H1 (cell line): Measurements from ENCODE around the gene TNF. TPM values are rescaled to one million over a fixed set of nuclear protein-coding genes. Genes with fewer than 3 reads are reported as not detected.

Experiments
- CTCF ChIA-PET: fragments of 300-600 bp; sonication (Branson Sonifier 250); formaldehyde crosslinking; loops from one replicate; lab custom pipeline; 2021; ENCODE audit not compliant: partially characterized antibody; lab: Charles Lee
- POLR2A ChIA-PET: fragments of 300-600 bp; sonication (Branson Sonifier 250); formaldehyde crosslinking; loops from one replicate; lab custom pipeline; 2021; ENCODE audit warnings: inconsistent platforms; ENCODE audit not compliant: partially characterized antibody; lab: Charles Lee
- DNase-seq, 2 experiments: peaks; one replicate each; pipeline versions ENCODE4 v3.0.0 to v3.0.0-alpha.2; 2010 to 2022; ENCODE audit warnings: low spot score in 2 of 2, low read depth in 1 of 2, mixed read lengths in 1 of 2
- FAIRE-seq: peaks from 2 replicates; lab custom pipeline; 2011; peaks lifted over from hg19 to GRCh38; lab: Jason Lieb, UNC
- H2AFZ ChIP-seq: 2 replicates; pipeline ENCODE4 v1.8.1; 2012; ENCODE audit warnings: low read length, inconsistent platforms
- H2AK5ac ChIP-seq: 2 replicates; pipeline ENCODE4 v1.6.1; 2013; ENCODE audit warnings: low read depth, low read length
- H2BK120ac ChIP-seq: replicated peaks from 2 replicates; pipeline ENCODE3; 2013; ENCODE audit warnings: low read depth, low read length, inconsistent platforms
- H2BK12ac ChIP-seq: 2 replicates; pipeline ENCODE4 v1.6.1; 2013; ENCODE audit warnings: low read depth, low read length
- H2BK15ac ChIP-seq: 2 replicates; pipeline ENCODE4 v1.6.1; 2013; ENCODE audit warnings: low read length
- H2BK20ac ChIP-seq: 2 replicates; pipeline ENCODE4 v1.6.1; 2013; ENCODE audit warnings: low read length
- H2BK5ac ChIP-seq: 2 replicates; pipeline ENCODE4 v1.6.1; 2013; ENCODE audit warnings: low read depth, low read length
- H3K14ac ChIP-seq: 2 replicates; pipeline ENCODE4 v1.6.1; 2013; ENCODE audit warnings: inconsistent platforms; ENCODE audit not compliant: insufficient read length
- H3K18ac ChIP-seq: 2 replicates; pipeline ENCODE4 v1.6.1; 2013; ENCODE audit warnings: low read length; ENCODE audit errors: extremely low read depth
- H3K23ac ChIP-seq: 2 replicates; pipeline ENCODE4 v1.6.1; 2013; ENCODE audit warnings: inconsistent platforms; ENCODE audit not compliant: insufficient read length
- H3K23me2 ChIP-seq: 2 replicates; pipeline ENCODE4 v1.6.1; 2013; ENCODE audit warnings: low read depth, low read length
- H3K27ac ChIP-seq: 2 replicates; pipeline ENCODE4 v1.6.1; 2011; ENCODE audit warnings: low read depth, low read length, inconsistent platforms
- H3K27me3 ChIP-seq, 4 experiments: replicated peaks in 1 of 4; 1 replicate in 1 of 4; 2 replicates in 3 of 4; pipeline versions ENCODE4 v1.6.1 to v1.8.1; 2011 to 2013; ENCODE audit warnings: low read length in 3 of 4, mild to moderate bottlenecking in 3 of 4, inconsistent platforms in 2 of 4, mixed read lengths in 2 of 4, moderate library complexity in 1 of 4; ENCODE audit not compliant: control insufficient read depth in 3 of 4, insufficient read depth in 3 of 4; ENCODE audit errors: extremely low read depth in 1 of 4
- H3K36me3 ChIP-seq, 4 experiments: 2 replicates each; pipeline versions ENCODE4 v1.6.1 to v1.8.1; 2011 to 2013; ENCODE audit warnings: mild to moderate bottlenecking in 4 of 4, low read length in 3 of 4, moderate library complexity in 2 of 4, control low read depth in 1 of 4, inconsistent platforms in 1 of 4; ENCODE audit not compliant: insufficient read depth in 4 of 4, control insufficient read depth in 2 of 4
- H3K4ac ChIP-seq: replicated peaks from 2 replicates; pipeline ENCODE3; 2013; ENCODE audit warnings: low read length, low read depth, mixed read lengths, inconsistent platforms; ENCODE audit not compliant: insufficient read length
- H3K4me1 ChIP-seq, 4 experiments: replicated peaks in 1 of 4; 1 replicate in 1 of 4; 2 replicates in 3 of 4; pipeline versions ENCODE4 v1.6.1 to v1.8.1; 2011 to 2013; ENCODE audit warnings: low read length in 3 of 4, inconsistent platforms in 2 of 4, mixed read lengths in 1 of 4; ENCODE audit not compliant: insufficient read depth in 4 of 4, control insufficient read depth in 3 of 4
- H3K4me2 ChIP-seq, 2 experiments: 2 replicates each; pipeline versions ENCODE4 v1.6.1 to v1.8.1; 2011 to 2013; ENCODE audit warnings: low read depth in 2 of 2, low read length in 2 of 2, control low read depth in 1 of 2, inconsistent platforms in 1 of 2, mild to moderate bottlenecking in 1 of 2; ENCODE audit not compliant: insufficient read depth in 1 of 2
- H3K4me3 ChIP-seq, 4 experiments: fragments of 200-600, 300-600 bp in 1 of 4; sonication (generic), shearing (Covaris generic), sonication (Bioruptor Twin) in 1 of 4; 2 replicates each; pipeline versions ENCODE4 v1.5.1 to v1.8.1; 2011 to 2016; ENCODE audit warnings: low read length in 4 of 4, low read depth in 3 of 4, control low read depth in 2 of 4, inconsistent platforms in 2 of 4, mild to moderate bottlenecking in 2 of 4, mixed read lengths in 1 of 4, moderate library complexity in 1 of 4; ENCODE audit not compliant: insufficient read depth in 2 of 4; ENCODE audit errors: extremely low read depth in 1 of 4
- H3K56ac ChIP-seq: replicated peaks from 2 replicates; pipeline ENCODE3; 2013; ENCODE audit warnings: low read depth, mild to moderate bottlenecking, mixed read lengths, low read length, inconsistent platforms; ENCODE audit not compliant: insufficient read length
- H3K79me1 ChIP-seq: 2 replicates; pipeline ENCODE4 v1.6.1; 2013; ENCODE audit warnings: low read depth, low read length, control low read depth
- H3K79me2 ChIP-seq, 2 experiments: 2 replicates each; pipeline versions ENCODE4 v1.6.1 to v1.8.1; 2012 to 2013; ENCODE audit warnings: low read length in 2 of 2, mild to moderate bottlenecking in 2 of 2, inconsistent platforms in 1 of 2; ENCODE audit not compliant: insufficient read depth in 2 of 2, control insufficient read depth in 1 of 2
- H3K9ac ChIP-seq, 4 experiments: replicated peaks in 1 of 4; 1 replicate in 1 of 4; 2 replicates in 3 of 4; pipeline versions ENCODE4 v1.6.1 to v1.8.1; 2011 to 2013; ENCODE audit warnings: low read depth in 3 of 4, low read length in 3 of 4, control low read depth in 2 of 4, mild to moderate bottlenecking in 2 of 4, moderate library complexity in 2 of 4, inconsistent platforms in 1 of 4; ENCODE audit errors: extremely low read depth in 1 of 4
- H3K9me3 ChIP-seq, 2 experiments: 2 replicates each; pipeline versions ENCODE4 v1.6.1 to v1.8.1; 2012 to 2013; ENCODE audit warnings: mild to moderate bottlenecking in 2 of 2, moderate library complexity in 2 of 2, control low read depth in 1 of 2, inconsistent platforms in 1 of 2, low read depth in 1 of 2, low read length in 1 of 2, mixed read lengths in 1 of 2; ENCODE audit not compliant: insufficient read depth in 2 of 2
- H4K20me1 ChIP-seq, 2 experiments: replicated peaks in 1 of 2; 2 replicates each; pipeline versions ENCODE3 to v1.8.1; 2011 to 2013; ENCODE audit warnings: inconsistent platforms in 2 of 2, low read length in 2 of 2, mild to moderate bottlenecking in 1 of 2; ENCODE audit not compliant: insufficient read depth in 2 of 2, control insufficient read depth in 1 of 2
- H4K5ac ChIP-seq: 2 replicates; pipeline ENCODE4 v1.6.1; 2013; ENCODE audit warnings: low read length, low read depth, mixed read lengths, inconsistent platforms; ENCODE audit not compliant: insufficient read length
- H4K8ac ChIP-seq: 2 replicates; pipeline ENCODE4 v1.8.0; 2013; ENCODE audit warnings: mild to moderate bottlenecking, moderate library complexity, low read length, inconsistent platforms; ENCODE audit not compliant: insufficient read depth; ENCODE audit errors: extremely low read depth
- H4K91ac ChIP-seq: replicated peaks from 2 replicates; pipeline ENCODE3; 2013; ENCODE audit warnings: low read length, mixed read lengths, inconsistent platforms; ENCODE audit not compliant: insufficient read length
- BACH1 ChIP-seq: IDR thresholded peaks from 2 replicates; pipeline ENCODE4 v1.6.1; 2012; ENCODE audit warnings: low read length, improper control_type of control experiment
- BCL11A ChIP-seq, 2 experiments: IDR thresholded peaks; one replicate each; pipeline ENCODE4 v1.6.1; 2011; ENCODE audit warnings: low read depth in 2 of 2, low read length in 2 of 2, mild to moderate bottlenecking in 2 of 2
- CHD1 ChIP-seq: IDR thresholded peaks from 2 replicates; pipeline ENCODE4 v1.6.1; 2012; ENCODE audit warnings: low read depth, low read length, improper control_type of control experiment
- CHD2 ChIP-seq: IDR thresholded peaks from 2 replicates; pipeline ENCODE4 v1.6.1; 2012; ENCODE audit warnings: low read length, improper control_type of control experiment
- CREB1 ChIP-seq: IDR thresholded peaks from 2 replicates; pipeline ENCODE4 v1.6.1; 2012; ENCODE audit warnings: inconsistent platforms
- KDM1A ChIP-seq: fragments of 200-600, 300-600 bp; sonication (generic); IDR thresholded peaks from 2 replicates; pipeline ENCODE4 v1.7.1; 2016; ENCODE audit warnings: mild to moderate bottlenecking, low read length, borderline replicate concordance
- POU5F1 ChIP-seq: IDR thresholded peaks from 2 replicates; pipeline ENCODE4 v1.6.1; 2011; ENCODE audit warnings: low read depth, mild to moderate bottlenecking, low read length, moderate library complexity
- SIRT6 ChIP-seq: IDR thresholded peaks from one replicate; pipeline ENCODE4 v1.7.1; 2012; ENCODE audit warnings: low read length, inconsistent platforms
- SP4 ChIP-seq: IDR thresholded peaks from 2 replicates; pipeline ENCODE4 v1.6.1; 2012; ENCODE audit warnings: low read length, inconsistent platforms
- TBP ChIP-seq: IDR thresholded peaks from 2 replicates; pipeline ENCODE4 v1.6.1; 2011; ENCODE audit warnings: low read depth, low read length, improper control_type of control experiment
- TCF12 ChIP-seq: IDR thresholded peaks from 2 replicates; pipeline ENCODE4 v1.6.1; 2011; ENCODE audit warnings: low read depth, mild to moderate bottlenecking, low read length
- TEAD4 ChIP-seq: IDR thresholded peaks from 2 replicates; pipeline ENCODE4 v1.6.1; 2012; ENCODE audit warnings: low read depth, low read length, inconsistent platforms, mixed read lengths
- WGBS, 2 experiments: shearing (Covaris generic) in 1 of 2; methylation state at CpG; one replicate each; pipeline versions ENCODE4 v1.1.6 to v1.1.7; 2013 to 2015; ENCODE audit warnings: low lambda C conversion rate in 2 of 2, mixed read lengths in 2 of 2, inconsistent platforms in 1 of 2, low coverage in 1 of 2, missing lambda C conversion rate in 1 of 2; ENCODE audit not compliant: insufficient replicate concordance in 2 of 2, insufficient coverage in 1 of 2, insufficient read length in 1 of 2; ENCODE audit errors: extremely low coverage in 1 of 2, missing lambda C conversion rate in 1 of 2; 5-methylcytosine and 5-hydroxymethylcytosine counted together
- polyA plus RNA-seq, 7 experiments: library from polyadenylated mRNA; depleted of rRNA in 3 of 7; stranded (reverse) in 5 of 7; unstranded in 2 of 7; fragments of >200 nt in 5 of 7; fragments of 200-250 nt in 2 of 7; gene quantifications; 1 replicate in 5 of 7; 2 replicates in 1 of 7; 4 replicates in 1 of 7; pipeline versions ENCODE4 v1.2.1 to v1.2.3, GENCODE V29; 2011 to 2013; ENCODE audit warnings: missing spikeins in 2 of 7, mixed read lengths in 2 of 7
- total RNA-seq: library from RNA; stranded (reverse); fragmentation: NEBNext Ultra II Directional; extraction: Animal tissue kit (Norgen Biotek cat#: 25700); gene quantifications from 2 replicates; pipeline ENCODE4 v1.2.1, GENCODE V29; 2021
- TF ChIP-seq, protein P1 (sequence below): IDR thresholded peaks from 2 replicates; pipeline ENCODE4 v1.6.1; 2012; ENCODE audit warnings: low read length, inconsistent platforms

The TNF gene
- total and polyA plus RNA-seq, 2 of the 8 experiments (the other 6 are each of a cell fraction or from before 2014, with no cell fraction given): not detected

DNA sequence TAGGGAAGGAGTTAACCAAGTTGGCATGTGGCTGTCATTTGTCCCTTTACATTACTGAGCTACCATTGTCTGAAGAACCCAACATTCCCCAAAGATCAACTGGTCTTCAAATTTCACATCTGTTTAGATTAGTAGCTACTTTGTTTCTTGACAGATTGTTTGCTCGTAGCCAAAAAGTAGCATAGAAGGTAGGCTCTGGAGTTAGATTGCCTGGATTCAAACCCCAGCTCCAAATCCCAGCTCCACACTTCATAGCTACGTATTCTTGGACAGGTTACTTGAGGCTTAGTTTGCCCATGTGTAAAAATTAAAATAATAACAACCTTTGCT, 26.9 kb upstream of the TNF start:
- no peaks in the 10 kb centered on the region for H4K20me1 ChIP-seq
- H3K56ac ChIP-seq: no peak overlapping the region
- H2AK5ac ChIP-seq: no peak overlapping the region
- CTCF ChIA-PET: interaction anchor here (0.8 to 24.7 kb wide), 7 partner anchors 16 to 175 kb away, joined by 3 to 613 read pairs (median 3); partner anchors contain the start of genes LST1, LTB, MPIG6B and NCR3
- no peak overlapping the region for H3K18ac ChIP-seq
- no peak overlapping the region for H3K27ac ChIP-seq
- no peak overlapping the region for H2BK15ac ChIP-seq
- H4K91ac ChIP-seq: no peak overlapping the region
- no peak overlapping the region for H3K9ac ChIP-seq
- H3K79me2 ChIP-seq: peaks cover 0 to 9% of the 10 kb centered on the region in 2 experiments; a peak in 1 of 4 replicates
- peak overlapping the region in 1 of 2 experiments; percentile 32; a peak in 1 of 4 replicates for H3K4me2 ChIP-seq
- H2BK5ac ChIP-seq: no peak overlapping the region
- no peaks in the 10 kb centered on the region; the same call in 1 of the 2 replicates for H3K79me1 ChIP-seq
- 84% methylated on average over 2 of the region's 2 CpGs; no CpG with 5 or more reads in 1 of the 2 experiments for WGBS, 2 experiments
- no peak overlapping the region for H2BK12ac ChIP-seq
- H3K23me2 ChIP-seq: peaks cover 2% of the 10 kb centered on the region; the same call in 1 of the 2 replicates
- no peak overlapping the region for H4K8ac ChIP-seq
- no peaks in the 10 kb centered on the region for H3K9me3 ChIP-seq
- H3K36me3 ChIP-seq: peaks cover 0 to 4% (median 3%) of the 10 kb centered on the region in 4 experiments; a peak in 4 of 8 replicates
- no peak overlapping the region for H4K5ac ChIP-seq
- H3K14ac ChIP-seq: no peak overlapping the region
- no peak overlapping the region for H3K4ac ChIP-seq
- peak overlapping the region in 1 of 4 experiments; percentile 70; a peak in 1 of 8 replicates for H3K4me3 ChIP-seq
- H3K4me1 ChIP-seq: peaks cover 0 to 8% (median 5%) of the 10 kb centered on the region in 4 experiments; a peak in 5 of 7 replicates
- POLR2A ChIA-PET: interaction anchor here (0.6 to 18.4 kb wide), 13 partner anchors 8 to 121 kb away, joined by 3 to 428 read pairs (median 4); partner anchors contain the start of genes BAG6, C6orf47, LY6G5B and MCCD1
- no peak for FAIRE-seq
- no peak overlapping the region for H3K23ac ChIP-seq
- no peak overlapping the region for H2BK120ac ChIP-seq
- no peak for DNase-seq
- no peaks in the 10 kb centered on the region for H3K27me3 ChIP-seq
- no peak overlapping the region for H2BK20ac ChIP-seq
- H2AFZ ChIP-seq: no peak overlapping the region
- TF ChIP-seq POU5F1: no peak
- no peak for TF ChIP-seq CHD1
- no peak for TF ChIP-seq TCF12
- TF ChIP-seq TEAD4: no peak
- no peak for TF ChIP-seq KDM1A
- TF ChIP-seq, protein P1, sequence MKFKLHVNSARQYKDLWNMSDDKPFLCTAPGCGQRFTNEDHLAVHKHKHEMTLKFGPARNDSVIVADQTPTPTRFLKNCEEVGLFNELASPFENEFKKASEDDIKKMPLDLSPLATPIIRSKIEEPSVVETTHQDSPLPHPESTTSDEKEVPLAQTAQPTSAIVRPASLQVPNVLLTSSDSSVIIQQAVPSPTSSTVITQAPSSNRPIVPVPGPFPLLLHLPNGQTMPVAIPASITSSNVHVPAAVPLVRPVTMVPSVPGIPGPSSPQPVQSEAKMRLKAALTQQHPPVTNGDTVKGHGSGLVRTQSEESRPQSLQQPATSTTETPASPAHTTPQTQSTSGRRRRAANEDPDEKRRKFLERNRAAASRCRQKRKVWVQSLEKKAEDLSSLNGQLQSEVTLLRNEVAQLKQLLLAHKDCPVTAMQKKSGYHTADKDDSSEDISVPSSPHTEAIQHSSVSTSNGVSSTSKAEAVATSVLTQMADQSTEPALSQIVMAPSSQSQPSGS: no peak
- no peak for TF ChIP-seq CREB1
- TF ChIP-seq TBP: no peak
- TF ChIP-seq BCL11A (IDR thresholded peaks at IDR 0.05; ENCODE audit: low read depth in 2 of 2, low read length in 2 of 2): no peak
- no peak for TF ChIP-seq SP4
- no peak for TF ChIP-seq SIRT6
- TF ChIP-seq BACH1: no peak
- TF ChIP-seq CHD2: no peak
